WTC11 (cell line): ENCODE measurements around the gene PIF1.

Experiments used
- CREM ChIP-seq: sonication (generic); formaldehyde crosslinking; IDR thresholded peaks from 2 replicates; pipeline ENCODE4 v1.8.1; 2022; ENCODE audit warnings: mild to moderate bottlenecking, missing genetic modification reagents, moderate library complexity
- NR1H2 ChIP-seq: sonication (generic); formaldehyde crosslinking; IDR thresholded peaks from 2 replicates; pipeline ENCODE4 v1.9.0; 2021; ENCODE audit warnings: mild to moderate bottlenecking, moderate library complexity, missing genetic modification reagents
- ZNF219 ChIP-seq: sonication (generic); formaldehyde crosslinking; IDR thresholded peaks from 2 replicates; pipeline ENCODE4 v1.8.0; 2023; ENCODE audit warnings: missing genetic modification reagents, mild to moderate bottlenecking, borderline replicate concordance
- TF ChIP-seq, protein P1 (sequence below): fragments of 200-600 bp; IDR thresholded peaks from 2 replicates; pipeline ENCODE4 v1.8.0; 2022; ENCODE audit warnings: antibody characterized with exemption
- TF ChIP-seq, protein P2 (sequence below): sonication (generic); formaldehyde crosslinking; conservative IDR thresholded peaks from 2 replicates; pipeline ENCODE4 v1.8.1; 2022; ENCODE audit warnings: mild to moderate bottlenecking, missing genetic modification reagents
- TF ChIP-seq, protein P3 (sequence below): fragments of 250-450 bp; sonication (Bioruptor Pico); IDR thresholded peaks from 2 replicates; pipeline ENCODE4 v1.9.0; 2021; ENCODE audit warnings: moderate library complexity, mild to moderate bottlenecking, inconsistent platforms, borderline replicate concordance
- TF ChIP-seq, protein P4 (sequence below): sonication (generic); formaldehyde crosslinking; IDR thresholded peaks from 2 replicates; pipeline ENCODE4 v1.8.0; 2022; ENCODE audit warnings: mild to moderate bottlenecking, missing genetic modification reagents
- TF ChIP-seq, protein P5 (sequence below): sonication (generic); formaldehyde crosslinking; conservative IDR thresholded peaks from 2 replicates; pipeline ENCODE4 v1.8.1; 2023; ENCODE audit warnings: mild to moderate bottlenecking, low read depth, missing genetic modification reagents, moderate library complexity
- TF ChIP-seq, protein P6 (sequence below): sonication (generic); formaldehyde crosslinking; IDR thresholded peaks from 2 replicates; pipeline ENCODE4 v1.8.0; 2022; ENCODE audit warnings: mild to moderate bottlenecking, missing genetic modification reagents

DNA sequence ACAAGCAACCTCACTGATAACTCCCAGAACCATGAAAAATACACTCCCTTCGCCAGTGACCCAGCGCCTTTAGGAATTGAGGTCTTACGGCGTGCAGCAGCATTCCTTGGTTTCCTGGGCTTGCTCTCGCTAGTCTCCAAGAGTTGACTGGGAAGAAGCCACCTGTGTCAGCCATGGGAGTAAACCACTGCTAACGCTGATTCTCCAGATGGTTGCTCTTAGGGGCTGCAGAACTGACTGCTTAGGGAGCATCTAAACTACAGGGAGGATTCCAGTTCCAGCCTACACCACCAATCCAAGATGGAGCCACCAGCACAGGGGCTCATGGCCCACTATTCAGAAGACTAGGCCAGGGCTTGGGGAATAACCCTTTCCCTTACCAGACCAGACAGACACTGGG lies 52.5 kb downstream of the PIF1 start:
- TF ChIP-seq NR1H2 (CRISPR knock-in tag): no peak
- TF ChIP-seq, protein P1, sequence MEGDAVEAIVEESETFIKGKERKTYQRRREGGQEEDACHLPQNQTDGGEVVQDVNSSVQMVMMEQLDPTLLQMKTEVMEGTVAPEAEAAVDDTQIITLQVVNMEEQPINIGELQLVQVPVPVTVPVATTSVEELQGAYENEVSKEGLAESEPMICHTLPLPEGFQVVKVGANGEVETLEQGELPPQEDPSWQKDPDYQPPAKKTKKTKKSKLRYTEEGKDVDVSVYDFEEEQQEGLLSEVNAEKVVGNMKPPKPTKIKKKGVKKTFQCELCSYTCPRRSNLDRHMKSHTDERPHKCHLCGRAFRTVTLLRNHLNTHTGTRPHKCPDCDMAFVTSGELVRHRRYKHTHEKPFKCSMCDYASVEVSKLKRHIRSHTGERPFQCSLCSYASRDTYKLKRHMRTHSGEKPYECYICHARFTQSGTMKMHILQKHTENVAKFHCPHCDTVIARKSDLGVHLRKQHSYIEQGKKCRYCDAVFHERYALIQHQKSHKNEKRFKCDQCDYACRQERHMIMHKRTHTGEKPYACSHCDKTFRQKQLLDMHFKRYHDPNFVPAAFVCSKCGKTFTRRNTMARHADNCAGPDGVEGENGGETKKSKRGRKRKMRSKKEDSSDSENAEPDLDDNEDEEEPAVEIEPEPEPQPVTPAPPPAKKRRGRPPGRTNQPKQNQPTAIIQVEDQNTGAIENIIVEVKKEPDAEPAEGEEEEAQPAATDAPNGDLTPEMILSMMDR: no peak
- TF ChIP-seq, protein P2, sequence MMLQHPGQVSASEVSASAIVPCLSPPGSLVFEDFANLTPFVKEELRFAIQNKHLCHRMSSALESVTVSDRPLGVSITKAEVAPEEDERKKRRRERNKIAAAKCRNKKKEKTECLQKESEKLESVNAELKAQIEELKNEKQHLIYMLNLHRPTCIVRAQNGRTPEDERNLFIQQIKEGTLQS (CRISPR knock-in tag): no peak
- TF ChIP-seq, protein P3, sequence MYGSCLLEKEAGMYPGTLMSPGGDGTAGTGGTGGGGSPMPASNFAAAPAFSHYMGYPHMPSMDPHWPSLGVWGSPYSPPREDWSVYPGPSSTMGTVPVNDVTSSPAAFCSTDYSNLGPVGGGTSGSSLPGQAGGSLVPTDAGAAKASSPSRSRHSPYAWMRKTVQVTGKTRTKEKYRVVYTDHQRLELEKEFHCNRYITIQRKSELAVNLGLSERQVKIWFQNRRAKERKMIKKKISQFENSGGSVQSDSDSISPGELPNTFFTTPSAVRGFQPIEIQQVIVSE (CRISPR knock-in tag): no peak
- no peak for TF ChIP-seq CREM (CRISPR knock-in tag)
- TF ChIP-seq, protein P4, sequence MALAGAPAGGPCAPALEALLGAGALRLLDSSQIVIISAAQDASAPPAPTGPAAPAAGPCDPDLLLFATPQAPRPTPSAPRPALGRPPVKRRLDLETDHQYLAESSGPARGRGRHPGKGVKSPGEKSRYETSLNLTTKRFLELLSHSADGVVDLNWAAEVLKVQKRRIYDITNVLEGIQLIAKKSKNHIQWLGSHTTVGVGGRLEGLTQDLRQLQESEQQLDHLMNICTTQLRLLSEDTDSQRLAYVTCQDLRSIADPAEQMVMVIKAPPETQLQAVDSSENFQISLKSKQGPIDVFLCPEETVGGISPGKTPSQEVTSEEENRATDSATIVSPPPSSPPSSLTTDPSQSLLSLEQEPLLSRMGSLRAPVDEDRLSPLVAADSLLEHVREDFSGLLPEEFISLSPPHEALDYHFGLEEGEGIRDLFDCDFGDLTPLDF: no peak
- no peak for TF ChIP-seq ZNF219
- TF ChIP-seq, protein P5, sequence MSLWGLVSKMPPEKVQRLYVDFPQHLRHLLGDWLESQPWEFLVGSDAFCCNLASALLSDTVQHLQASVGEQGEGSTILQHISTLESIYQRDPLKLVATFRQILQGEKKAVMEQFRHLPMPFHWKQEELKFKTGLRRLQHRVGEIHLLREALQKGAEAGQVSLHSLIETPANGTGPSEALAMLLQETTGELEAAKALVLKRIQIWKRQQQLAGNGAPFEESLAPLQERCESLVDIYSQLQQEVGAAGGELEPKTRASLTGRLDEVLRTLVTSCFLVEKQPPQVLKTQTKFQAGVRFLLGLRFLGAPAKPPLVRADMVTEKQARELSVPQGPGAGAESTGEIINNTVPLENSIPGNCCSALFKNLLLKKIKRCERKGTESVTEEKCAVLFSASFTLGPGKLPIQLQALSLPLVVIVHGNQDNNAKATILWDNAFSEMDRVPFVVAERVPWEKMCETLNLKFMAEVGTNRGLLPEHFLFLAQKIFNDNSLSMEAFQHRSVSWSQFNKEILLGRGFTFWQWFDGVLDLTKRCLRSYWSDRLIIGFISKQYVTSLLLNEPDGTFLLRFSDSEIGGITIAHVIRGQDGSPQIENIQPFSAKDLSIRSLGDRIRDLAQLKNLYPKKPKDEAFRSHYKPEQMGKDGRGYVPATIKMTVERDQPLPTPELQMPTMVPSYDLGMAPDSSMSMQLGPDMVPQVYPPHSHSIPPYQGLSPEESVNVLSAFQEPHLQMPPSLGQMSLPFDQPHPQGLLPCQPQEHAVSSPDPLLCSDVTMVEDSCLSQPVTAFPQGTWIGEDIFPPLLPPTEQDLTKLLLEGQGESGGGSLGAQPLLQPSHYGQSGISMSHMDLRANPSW (CRISPR knock-in tag): no peak
- TF ChIP-seq, protein P6, sequence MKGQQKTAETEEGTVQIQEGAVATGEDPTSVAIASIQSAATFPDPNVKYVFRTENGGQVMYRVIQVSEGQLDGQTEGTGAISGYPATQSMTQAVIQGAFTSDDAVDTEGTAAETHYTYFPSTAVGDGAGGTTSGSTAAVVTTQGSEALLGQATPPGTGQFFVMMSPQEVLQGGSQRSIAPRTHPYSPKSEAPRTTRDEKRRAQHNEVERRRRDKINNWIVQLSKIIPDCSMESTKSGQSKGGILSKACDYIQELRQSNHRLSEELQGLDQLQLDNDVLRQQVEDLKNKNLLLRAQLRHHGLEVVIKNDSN (CRISPR knock-in tag): no peak
